Endometrial microvascular endothelial cells (primary cell): ENCODE results near the gene HS6ST1. TPM values are rescaled to one million over a fixed set of nuclear protein-coding genes. Genes with fewer than 3 reads are reported as not detected.

Experiments used
- in situ Hi-C: cut with HindIII; loops from 2 replicates; pipeline ENCODE4 v1.10.0; 2017; ENCODE audit warnings: low sequenced_read_pairs, low pct_unique_long_range_greater_than_20kb; ENCODE audit errors: inconsistent ontology term
- total RNA-seq: library from RNA; depleted of rRNA; stranded (reverse); fragments of >200 nt; gene quantifications from one replicate; pipeline ENCODE4 v1.2.3, GENCODE V29; 2015; ENCODE audit errors: inconsistent ontology term

HS6ST1 gene
- total RNA-seq, 1 donor from 2014 or later = 10.5 TPM

- in situ Hi-C loops = no loop called here
These were observed 84.8 kb downstream of the HS6ST1 start for GRCh38 chr2:128233790-128234395.

GRCh38 chr2:128232965-128233789, 85.5 kb downstream of the HS6ST1 start:
- in situ Hi-C loops = no loop called here

GRCh38 chr2:128228894-128229293, 89.8 kb downstream of the HS6ST1 start:
- in situ Hi-C loops = no loop called here

GRCh38 chr2:128227862-128228261, 90.8 kb downstream of the HS6ST1 start:
- in situ Hi-C loops = no loop called here

GRCh38 chr2:128219891-128220290, 98.8 kb downstream of the HS6ST1 start:
- in situ Hi-C loops = no loop called here

- in situ Hi-C loops = no loop called here
These were observed 101.0 kb downstream of the HS6ST1 start for GRCh38 chr2:128217671-128218070.

- in situ Hi-C loops = no loop called here
These were observed 102.6 kb downstream of the HS6ST1 start for GRCh38 chr2:128215897-128216642.

Other genes starting within 250 kb of the HS6ST1 start
- 51.5 TPM for gene UGGT1, start 227.7 kb downstream of the HS6ST1 start, total RNA-seq